ENCODE measurements around the gene DDX54.

DNA sequence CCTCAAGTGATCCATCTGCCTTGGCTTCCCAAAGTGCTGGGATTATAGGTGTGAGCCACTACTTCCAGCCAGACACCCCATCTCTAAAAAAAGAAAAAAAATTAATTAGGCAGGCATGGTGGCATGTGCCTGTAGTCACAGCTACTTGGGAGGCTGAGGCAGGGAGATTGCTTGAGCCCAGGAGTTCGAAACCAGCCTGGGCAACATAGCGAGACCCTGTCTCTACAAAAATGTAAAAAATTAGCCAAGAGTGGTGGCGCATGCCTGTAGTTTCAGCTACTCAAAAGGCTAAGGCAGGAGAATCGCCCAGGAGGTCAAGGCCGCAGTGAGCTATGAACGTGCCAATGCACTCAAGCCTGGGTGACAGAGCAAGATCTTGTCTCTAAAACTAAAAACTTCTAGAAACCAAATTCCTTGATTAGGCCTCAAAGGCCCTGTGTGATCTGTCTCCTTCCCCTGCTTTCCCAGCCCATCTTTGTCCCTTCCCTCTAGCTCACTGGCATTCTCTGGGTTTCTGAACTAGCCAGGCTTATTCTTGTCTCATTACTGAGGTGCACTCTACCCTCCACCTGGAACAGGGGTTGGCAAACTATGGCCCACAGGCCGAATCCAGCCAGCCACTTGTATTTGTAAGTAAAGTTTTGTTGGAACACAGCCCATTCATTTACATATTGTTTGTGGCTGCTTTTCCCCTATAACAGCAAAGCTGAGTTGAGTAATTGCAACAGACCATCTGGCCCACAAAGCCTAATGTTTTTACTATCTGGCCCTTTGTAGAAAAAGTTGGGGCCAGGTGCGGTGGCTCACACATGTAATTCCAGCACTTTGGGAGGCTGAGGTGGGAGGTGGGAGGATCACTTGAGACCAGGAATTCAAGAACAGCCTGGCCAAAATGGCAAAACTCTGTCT lies 18.8 kb upstream of the DDX54 start:
- TF ChIP-seq POLR2A (IDR thresholded peaks at IDR 0.05), result no peak
- TF ChIP-seq, protein P1, sequence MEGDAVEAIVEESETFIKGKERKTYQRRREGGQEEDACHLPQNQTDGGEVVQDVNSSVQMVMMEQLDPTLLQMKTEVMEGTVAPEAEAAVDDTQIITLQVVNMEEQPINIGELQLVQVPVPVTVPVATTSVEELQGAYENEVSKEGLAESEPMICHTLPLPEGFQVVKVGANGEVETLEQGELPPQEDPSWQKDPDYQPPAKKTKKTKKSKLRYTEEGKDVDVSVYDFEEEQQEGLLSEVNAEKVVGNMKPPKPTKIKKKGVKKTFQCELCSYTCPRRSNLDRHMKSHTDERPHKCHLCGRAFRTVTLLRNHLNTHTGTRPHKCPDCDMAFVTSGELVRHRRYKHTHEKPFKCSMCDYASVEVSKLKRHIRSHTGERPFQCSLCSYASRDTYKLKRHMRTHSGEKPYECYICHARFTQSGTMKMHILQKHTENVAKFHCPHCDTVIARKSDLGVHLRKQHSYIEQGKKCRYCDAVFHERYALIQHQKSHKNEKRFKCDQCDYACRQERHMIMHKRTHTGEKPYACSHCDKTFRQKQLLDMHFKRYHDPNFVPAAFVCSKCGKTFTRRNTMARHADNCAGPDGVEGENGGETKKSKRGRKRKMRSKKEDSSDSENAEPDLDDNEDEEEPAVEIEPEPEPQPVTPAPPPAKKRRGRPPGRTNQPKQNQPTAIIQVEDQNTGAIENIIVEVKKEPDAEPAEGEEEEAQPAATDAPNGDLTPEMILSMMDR (IDR thresholded peaks at IDR 0.05), result no peak
